ENCODE data around the gene PPM1L.
"Not testable (repeated sequence)": the region's sequence is repeated elsewhere in the genome, so short reads cannot be mapped to it uniquely, and the experiment has no call there.

Gene PPM1L

DNA sequence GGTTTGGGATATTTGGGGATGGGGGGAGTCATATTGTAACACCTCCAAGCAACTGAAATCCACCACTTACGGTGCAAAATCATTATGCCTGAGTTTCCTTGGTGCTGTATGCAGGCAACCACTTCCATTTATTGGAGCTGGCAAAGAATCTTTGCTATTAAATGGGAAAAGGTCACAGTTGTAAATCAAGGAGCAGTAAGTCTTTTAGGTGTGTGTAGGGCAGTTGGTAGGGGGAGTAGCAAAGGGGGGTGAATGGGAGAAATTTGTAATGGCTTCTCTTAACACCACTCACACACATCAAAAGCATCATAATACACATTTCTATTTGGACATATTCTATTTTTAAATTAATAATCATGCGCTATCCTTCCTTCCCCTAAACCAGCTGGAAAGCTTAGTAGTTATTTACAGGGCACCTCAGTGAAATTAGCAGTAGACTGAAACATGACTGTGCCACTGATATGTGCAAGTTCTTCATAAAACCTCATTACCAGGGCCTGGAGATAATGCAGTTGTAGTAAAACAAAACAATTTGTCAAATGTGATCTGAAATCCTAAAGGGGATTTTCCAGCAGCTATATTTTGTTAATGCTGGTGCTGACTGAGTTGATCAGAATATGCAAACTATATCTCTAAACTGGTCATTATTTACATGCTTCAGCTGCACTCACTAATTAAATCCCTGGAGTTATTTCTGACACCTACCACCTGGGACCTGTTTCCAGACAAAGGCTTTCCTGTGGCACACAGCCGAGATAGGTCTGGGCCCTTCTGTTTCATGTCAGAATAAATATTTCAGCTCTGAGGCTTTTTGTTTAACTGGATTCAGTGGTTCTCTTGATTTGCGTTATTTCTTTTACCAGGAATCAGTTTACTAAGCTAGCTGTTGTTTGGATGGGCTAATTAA lies 259.1 kb downstream of the PPM1L start:
- Histone ChIP-seq H3K4me1 (ENCODE audit: control insufficient read depth in 5 of 5, insufficient read depth in 5 of 5, low read length in 5 of 5) (no peaks in the 10 kb centered on the region), H3K36me3 (ENCODE audit: control insufficient read depth in 5 of 5, insufficient read depth in 5 of 5, low read length in 5 of 5) (no peaks in the 10 kb centered on the region), H3K27ac (ENCODE audit: low read depth, low read length) (no peak overlapping the region), H3K9me3 (ENCODE audit: control insufficient read depth in 5 of 5, low read length in 5 of 5) (no peaks in the 10 kb centered on the region), H3K27me3 (ENCODE audit: control insufficient read depth in 5 of 5, insufficient read depth in 4 of 5, low read length in 5 of 5) (no peaks in the 10 kb centered on the region), H3K9ac (ENCODE audit: low read length in 5 of 5) (no peak overlapping the region), H3K4me3 (ENCODE audit: low read depth in 1 of 5, low read length in 5 of 5) (no peak overlapping the region)

DNA sequence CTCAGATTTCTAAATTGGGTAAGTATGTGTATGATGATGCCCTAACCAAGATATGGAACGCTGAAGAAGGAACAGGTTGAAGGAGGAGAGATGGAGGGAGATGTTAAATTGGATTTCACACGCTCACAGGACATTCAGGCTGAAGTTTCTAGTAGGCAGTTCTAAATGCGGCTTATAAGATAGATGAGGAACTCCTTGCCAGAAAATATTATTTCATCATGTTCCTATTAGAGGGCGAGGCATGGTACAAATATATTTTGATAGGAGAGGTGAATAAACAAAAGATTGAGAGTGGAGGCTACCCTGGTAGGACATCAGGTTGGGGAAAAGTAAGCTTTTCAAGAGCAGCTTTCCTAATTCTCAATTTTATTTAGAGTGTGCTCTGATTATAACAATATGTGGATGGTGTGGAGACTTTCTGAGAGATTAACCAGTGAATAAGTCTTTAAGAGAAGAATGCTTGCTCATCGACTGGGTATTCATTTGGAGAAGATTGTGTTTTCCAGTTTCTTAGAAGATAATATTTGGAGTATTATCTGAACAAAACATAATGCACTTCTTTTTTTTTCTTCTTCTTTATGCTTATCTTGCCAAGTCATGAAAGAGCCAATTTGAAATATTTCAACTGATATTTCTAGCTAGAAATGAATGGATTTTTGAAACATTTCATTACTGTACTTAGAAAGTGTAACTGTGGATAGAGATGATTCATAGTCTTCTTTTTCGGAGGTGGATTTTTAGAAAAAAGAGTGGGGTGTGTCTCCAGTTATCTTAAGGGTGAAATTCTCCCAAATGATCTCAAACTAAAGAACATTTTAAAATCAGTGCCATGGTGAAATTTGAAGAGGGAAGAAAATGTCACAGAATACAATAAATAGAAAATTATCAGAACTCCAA lies 260.6 kb downstream of the PPM1L start:
- Histone ChIP-seq H3K4me3 (ENCODE audit: low read depth in 1 of 5, low read length in 5 of 5) (no peak overlapping the region), H3K4me1 (ENCODE audit: control insufficient read depth in 5 of 5, insufficient read depth in 5 of 5, low read length in 5 of 5) (no peaks in the 10 kb centered on the region), H3K9ac (ENCODE audit: low read length in 5 of 5) (no peak overlapping the region), H3K27me3 (ENCODE audit: control insufficient read depth in 5 of 5, insufficient read depth in 4 of 5, low read length in 5 of 5) (no peaks in the 10 kb centered on the region), H3K36me3 (ENCODE audit: control insufficient read depth in 5 of 5, insufficient read depth in 5 of 5, low read length in 5 of 5) (no peaks in the 10 kb centered on the region), H3K27ac (ENCODE audit: low read depth, low read length) (no peak overlapping the region), H3K9me3 (ENCODE audit: control insufficient read depth in 5 of 5, low read length in 5 of 5) (no peaks in the 10 kb centered on the region)

DNA sequence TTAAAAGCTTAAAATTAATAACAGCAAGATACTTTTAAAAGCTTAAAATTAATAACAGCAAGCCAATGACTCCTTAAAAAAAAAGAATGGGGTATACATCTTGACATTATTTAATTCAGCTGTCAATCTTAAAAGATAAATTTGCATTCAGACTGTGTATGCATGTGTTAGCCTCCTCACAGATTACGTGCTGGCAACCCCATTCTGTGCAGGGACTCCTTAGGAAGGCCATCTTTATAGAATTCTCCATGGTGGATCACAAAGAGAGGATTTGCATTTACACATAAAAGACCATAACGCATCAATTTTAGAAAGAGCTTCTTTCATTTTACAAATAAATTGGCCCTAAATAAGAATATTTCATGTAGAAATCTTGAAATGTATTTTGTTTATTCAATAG lies 261.9 kb downstream of the PPM1L start:
- H3K27me3 ChIP-seq (ENCODE audit: control insufficient read depth in 5 of 5, insufficient read depth in 4 of 5, low read length in 5 of 5) = no peaks in the 10 kb centered on the region
- no peak overlapping the region for H3K9ac ChIP-seq (ENCODE audit: low read length in 5 of 5)
- H3K27ac ChIP-seq (ENCODE audit: low read depth, low read length) = no peak overlapping the region
- H3K36me3 ChIP-seq (ENCODE audit: control insufficient read depth in 5 of 5, insufficient read depth in 5 of 5, low read length in 5 of 5) = no peaks in the 10 kb centered on the region
- H3K4me1 ChIP-seq (ENCODE audit: control insufficient read depth in 5 of 5, insufficient read depth in 5 of 5, low read length in 5 of 5) = no peaks in the 10 kb centered on the region
- H3K4me3 ChIP-seq (ENCODE audit: low read depth in 1 of 5, low read length in 5 of 5) = no peak overlapping the region
- H3K9me3 ChIP-seq (ENCODE audit: control insufficient read depth in 5 of 5, low read length in 5 of 5) = peaks cover 0 to 4% (median 3%) of the 10 kb centered on the region in 5 donors

DNA sequence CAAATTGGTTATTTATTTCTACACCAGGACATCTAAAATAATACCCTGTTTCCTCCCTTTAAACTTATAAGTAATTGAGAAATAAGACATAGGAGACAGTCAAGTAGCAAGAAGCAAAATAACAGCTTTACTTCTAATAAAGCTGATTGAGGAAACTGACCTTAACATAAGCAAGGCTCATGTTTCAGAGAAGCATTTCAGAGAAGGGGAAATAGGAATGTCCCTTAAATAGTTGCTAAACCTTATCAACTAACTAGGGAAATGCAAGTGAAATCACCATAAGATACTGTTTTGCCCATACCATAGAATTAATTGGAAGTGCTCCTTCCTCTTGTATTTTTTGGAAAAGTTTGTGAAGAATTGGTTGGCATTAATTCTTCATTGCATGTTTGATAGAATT lies 264.2 kb downstream of the PPM1L start:
- H3K36me3 ChIP-seq (ENCODE audit: control insufficient read depth in 5 of 5, insufficient read depth in 5 of 5, low read length in 5 of 5) = no peaks in the 10 kb centered on the region
- no peak overlapping the region for H3K9ac ChIP-seq (ENCODE audit: low read length in 5 of 5)
- H3K4me1 ChIP-seq (ENCODE audit: control insufficient read depth in 5 of 5, insufficient read depth in 5 of 5, low read length in 5 of 5) = no peaks in the 10 kb centered on the region
- H3K4me3 ChIP-seq (ENCODE audit: low read depth in 1 of 5, low read length in 5 of 5) = no peak overlapping the region
- H3K27me3 ChIP-seq (ENCODE audit: control insufficient read depth in 5 of 5, insufficient read depth in 4 of 5, low read length in 5 of 5) = no peaks in the 10 kb centered on the region
- H3K9me3 ChIP-seq (ENCODE audit: control insufficient read depth in 5 of 5, low read length in 5 of 5) = peaks cover 0 to 6% (median 4%) of the 10 kb centered on the region in 5 donors
- H3K27ac ChIP-seq (ENCODE audit: low read depth, low read length) = no peak overlapping the region

DNA sequence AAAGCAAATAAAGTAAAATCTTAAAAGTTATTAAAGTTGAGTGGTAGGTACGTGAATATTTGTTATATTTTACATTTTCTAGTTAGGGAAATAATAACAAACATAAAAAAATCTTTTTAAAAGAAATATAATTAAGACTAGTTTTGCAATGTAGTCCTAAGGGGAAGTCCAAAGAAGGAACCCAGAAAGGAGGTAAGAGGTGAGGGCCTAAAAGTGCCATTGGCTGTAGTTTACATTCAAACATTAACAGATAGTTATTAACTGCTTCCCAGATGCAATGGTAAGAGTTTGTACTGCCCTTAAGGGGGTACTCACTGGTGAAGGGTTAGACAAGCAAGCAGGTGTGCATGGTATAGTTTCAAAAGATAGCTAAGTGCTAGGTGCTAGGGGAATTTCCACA lies 269.9 kb downstream of the PPM1L start:
- peaks cover 0 to 4% (median 0%) of the 10 kb centered on the region in 5 donors for H3K4me1 ChIP-seq (ENCODE audit: control insufficient read depth in 5 of 5, insufficient read depth in 5 of 5, low read length in 5 of 5)
- no peak overlapping the region for H3K9ac ChIP-seq (ENCODE audit: low read length in 5 of 5)
- no peak overlapping the region for H3K27ac ChIP-seq (ENCODE audit: low read depth, low read length)
- H3K9me3 ChIP-seq (ENCODE audit: control insufficient read depth in 5 of 5, low read length in 5 of 5) = peaks cover 0 to 6% (median 4%) of the 10 kb centered on the region in 5 donors
- H3K27me3 ChIP-seq (ENCODE audit: control insufficient read depth in 5 of 5, insufficient read depth in 4 of 5, low read length in 5 of 5) = no peaks in the 10 kb centered on the region
- H3K36me3 ChIP-seq (ENCODE audit: control insufficient read depth in 5 of 5, insufficient read depth in 5 of 5, low read length in 5 of 5) = no peaks in the 10 kb centered on the region
- H3K4me3 ChIP-seq (ENCODE audit: low read depth in 1 of 5, low read length in 5 of 5) = no peak overlapping the region

DNA sequence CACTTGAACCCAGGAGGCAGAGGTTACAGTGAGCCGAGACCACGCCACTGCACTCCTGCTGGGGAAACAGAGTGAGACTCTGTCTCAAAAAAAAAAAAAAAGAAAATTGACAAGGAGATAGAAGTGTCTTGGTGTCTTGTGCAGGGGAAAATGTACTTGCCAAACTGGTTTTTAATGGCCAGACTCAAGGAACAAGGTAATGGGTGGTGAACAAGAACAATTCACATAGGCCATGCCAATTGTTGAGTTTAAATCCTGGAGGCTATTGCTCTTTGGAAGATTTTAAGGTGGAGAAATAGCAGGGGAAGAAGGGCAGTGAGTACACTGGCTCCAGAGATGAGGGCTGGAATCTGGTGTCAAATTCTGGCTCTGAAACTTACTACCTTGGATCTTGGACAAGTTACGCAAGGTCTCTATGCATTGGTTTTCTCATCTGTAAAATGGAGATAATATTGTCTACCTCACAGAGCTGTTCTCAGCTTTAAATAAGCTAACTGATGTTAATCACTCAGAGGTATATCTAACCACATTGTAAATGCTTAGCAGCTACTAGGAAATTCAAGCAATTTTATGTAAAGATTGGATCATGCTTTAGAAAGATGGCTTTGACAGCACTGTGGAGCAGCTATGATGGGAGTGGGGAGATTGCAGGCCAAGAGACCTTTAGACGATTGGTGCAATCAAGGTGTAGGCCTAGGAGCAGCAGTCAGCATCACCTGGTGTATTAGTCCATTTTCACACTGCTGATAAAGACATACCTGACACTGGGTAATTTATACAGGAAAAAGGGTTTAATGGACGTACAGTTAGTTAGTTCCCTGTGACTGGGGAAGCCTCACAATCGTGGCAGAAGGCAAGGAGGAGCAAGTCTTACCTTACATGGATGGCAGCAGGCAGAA lies 270.8 kb downstream of the PPM1L start:
- Histone ChIP-seq H3K27me3 (ENCODE audit: control insufficient read depth in 5 of 5, insufficient read depth in 4 of 5, low read length in 5 of 5) (no peaks in the 10 kb centered on the region), H3K36me3 (ENCODE audit: control insufficient read depth in 5 of 5, insufficient read depth in 5 of 5, low read length in 5 of 5) (no peaks in the 10 kb centered on the region), H3K4me1 (ENCODE audit: control insufficient read depth in 5 of 5, insufficient read depth in 5 of 5, low read length in 5 of 5) (peaks cover 0 to 4% (median 0%) of the 10 kb centered on the region in 5 donors), H3K27ac (ENCODE audit: low read depth, low read length) (no peak overlapping the region), H3K9ac (ENCODE audit: low read length in 5 of 5) (no peak overlapping the region), H3K4me3 (ENCODE audit: low read depth in 1 of 5, low read length in 5 of 5) (no peak overlapping the region), H3K9me3 (ENCODE audit: control insufficient read depth in 5 of 5, low read length in 5 of 5) (peaks cover 0 to 6% (median 4%) of the 10 kb centered on the region in 5 donors)

DNA sequence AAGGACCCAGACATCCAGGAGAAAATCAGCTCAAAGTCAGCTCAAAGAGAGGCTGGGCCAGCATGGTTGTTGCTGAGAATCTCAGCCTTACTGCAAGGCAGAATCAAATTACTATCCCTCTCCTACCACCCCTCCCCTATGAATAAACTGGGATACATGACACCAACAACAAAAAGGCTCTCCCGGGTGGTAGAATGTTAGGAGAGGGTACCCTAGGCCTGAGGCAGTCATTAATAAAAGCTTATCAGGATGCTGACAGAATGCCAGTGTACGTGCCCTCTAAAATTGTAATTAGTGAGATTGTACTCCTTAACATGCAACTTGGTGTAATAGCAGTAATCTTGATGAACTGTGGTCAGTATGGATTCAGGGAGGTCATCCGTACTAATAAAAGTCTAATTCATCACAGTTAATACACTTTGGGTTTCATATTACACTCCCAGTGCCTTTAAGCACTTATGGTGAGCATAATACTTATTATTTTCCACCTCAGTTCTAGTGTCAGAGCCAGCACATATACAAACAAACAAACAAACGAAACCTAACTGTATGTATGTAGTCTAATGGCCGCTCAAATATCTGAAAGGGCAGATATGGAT lies 272.6 kb downstream of the PPM1L start:
- H3K4me3 ChIP-seq (ENCODE audit: low read depth in 1 of 5, low read length in 5 of 5) = no peak overlapping the region
- H3K9ac ChIP-seq (ENCODE audit: low read length in 5 of 5) = no peak overlapping the region
- no peak overlapping the region for H3K27ac ChIP-seq (ENCODE audit: low read depth, low read length)
- no peaks in the 10 kb centered on the region for H3K36me3 ChIP-seq (ENCODE audit: control insufficient read depth in 5 of 5, insufficient read depth in 5 of 5, low read length in 5 of 5)
- peaks cover 0 to 4% (median 0%) of the 10 kb centered on the region in 5 donors for H3K4me1 ChIP-seq (ENCODE audit: control insufficient read depth in 5 of 5, insufficient read depth in 5 of 5, low read length in 5 of 5)
- no peaks in the 10 kb centered on the region for H3K27me3 ChIP-seq (ENCODE audit: control insufficient read depth in 5 of 5, insufficient read depth in 4 of 5, low read length in 5 of 5)
- H3K9me3 ChIP-seq (ENCODE audit: control insufficient read depth in 5 of 5, low read length in 5 of 5) = no peaks in the 10 kb centered on the region

DNA sequence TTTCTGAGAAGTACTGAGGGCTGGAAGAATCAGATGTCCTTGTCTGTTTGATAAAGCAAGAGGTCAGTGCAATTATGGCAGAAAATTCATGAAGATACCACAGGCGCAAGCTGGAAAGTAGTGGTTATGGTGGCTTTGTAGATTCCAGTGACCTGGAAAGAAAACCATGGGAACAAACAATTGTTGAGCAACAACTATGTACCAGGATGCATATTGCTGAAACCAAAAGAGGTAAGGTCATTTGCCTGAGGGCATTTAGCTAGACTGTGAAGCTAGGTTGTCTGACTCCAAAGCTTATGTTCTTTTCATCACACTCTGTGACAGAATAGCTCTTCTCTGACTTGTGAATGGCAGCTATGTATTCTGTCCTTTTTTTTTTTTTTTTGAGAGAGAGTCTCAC lies 275.1 kb downstream of the PPM1L start:
- no peak overlapping the region for H3K9ac ChIP-seq (ENCODE audit: low read length in 5 of 5)
- H3K4me3 ChIP-seq (ENCODE audit: low read depth in 1 of 5, low read length in 5 of 5) = no peak overlapping the region

DNA sequence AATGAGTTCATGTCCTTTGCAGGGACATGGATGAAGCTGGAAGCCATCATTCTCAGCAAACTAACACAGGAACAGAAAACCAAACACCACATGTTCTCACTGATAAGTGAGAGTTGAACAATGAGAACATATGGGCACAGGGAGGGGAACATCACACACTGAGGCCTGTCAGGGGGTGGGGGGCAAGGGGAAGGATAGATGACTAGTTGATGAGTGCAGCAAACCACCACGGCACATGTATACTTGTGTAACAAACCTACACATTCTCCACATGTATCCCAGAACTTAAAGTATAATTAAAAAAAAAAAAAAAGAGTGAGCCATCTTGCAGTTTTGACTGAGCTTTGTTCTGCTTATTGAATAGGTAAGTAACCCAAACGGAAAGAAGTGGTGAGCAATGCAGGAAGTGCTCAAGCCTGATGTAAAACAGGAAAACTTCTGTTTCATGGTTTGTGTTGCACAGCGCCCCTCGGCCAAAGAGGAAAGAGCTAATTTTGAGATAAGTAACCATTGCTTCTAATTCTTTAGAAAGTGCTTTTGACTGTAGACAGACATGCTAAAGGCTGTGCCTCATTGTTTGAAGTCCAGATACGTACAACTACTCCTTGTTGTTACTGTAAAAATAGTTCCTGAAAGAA lies 279.0 kb downstream of the PPM1L start:
- H3K9me3 ChIP-seq (ENCODE audit: control insufficient read depth in 5 of 5, low read length in 5 of 5); H3K27me3 ChIP-seq (ENCODE audit: control insufficient read depth in 5 of 5, insufficient read depth in 4 of 5, low read length in 5 of 5); H3K27ac ChIP-seq (ENCODE audit: low read depth, low read length); H3K9ac ChIP-seq (ENCODE audit: low read length in 5 of 5); H3K36me3 ChIP-seq (ENCODE audit: control insufficient read depth in 5 of 5, insufficient read depth in 5 of 5, low read length in 5 of 5); H3K4me1 ChIP-seq (ENCODE audit: control insufficient read depth in 5 of 5, insufficient read depth in 5 of 5, low read length in 5 of 5); H3K4me3 ChIP-seq (ENCODE audit: low read depth in 1 of 5, low read length in 5 of 5): not testable (repeated sequence)

More for the DNA sequence above, 275.1 kb downstream of the PPM1L start:
- Histone ChIP-seq H3K27me3 (ENCODE audit: control insufficient read depth in 5 of 5, insufficient read depth in 4 of 5, low read length in 5 of 5) (no peaks in the 10 kb centered on the region), H3K4me1 (ENCODE audit: control insufficient read depth in 5 of 5, insufficient read depth in 5 of 5, low read length in 5 of 5) (peaks cover 0 to 2% (median 0%) of the 10 kb centered on the region in 5 donors), H3K9me3 (ENCODE audit: control insufficient read depth in 5 of 5, low read length in 5 of 5) (no peaks in the 10 kb centered on the region), H3K36me3 (ENCODE audit: control insufficient read depth in 5 of 5, insufficient read depth in 5 of 5, low read length in 5 of 5) (no peaks in the 10 kb centered on the region), H3K27ac (ENCODE audit: low read depth, low read length) (no peak overlapping the region)
